ENCODE data around the gene VAT1L.

GRCh38 chr16:77793417-77793816, 5.1 kb downstream of the VAT1L start:
- TF ChIP-seq CTCF (IDR thresholded peaks at IDR 0.05) (no peak), POLR2A (IDR thresholded peaks at IDR 0.05; ENCODE audit: low read depth) (no peak), EP300 (IDR thresholded peaks at IDR 0.05) (no peak)
